Measurements from ENCODE around the gene FMN1. TPM values are rescaled to one million over a fixed set of nuclear protein-coding genes. Genes with fewer than 3 reads are reported as not detected.

Gene FMN1
- total and polyA plus RNA-seq, 10 donors, result 0.43 to 42.1 (median 8.6) TPM

DNA sequence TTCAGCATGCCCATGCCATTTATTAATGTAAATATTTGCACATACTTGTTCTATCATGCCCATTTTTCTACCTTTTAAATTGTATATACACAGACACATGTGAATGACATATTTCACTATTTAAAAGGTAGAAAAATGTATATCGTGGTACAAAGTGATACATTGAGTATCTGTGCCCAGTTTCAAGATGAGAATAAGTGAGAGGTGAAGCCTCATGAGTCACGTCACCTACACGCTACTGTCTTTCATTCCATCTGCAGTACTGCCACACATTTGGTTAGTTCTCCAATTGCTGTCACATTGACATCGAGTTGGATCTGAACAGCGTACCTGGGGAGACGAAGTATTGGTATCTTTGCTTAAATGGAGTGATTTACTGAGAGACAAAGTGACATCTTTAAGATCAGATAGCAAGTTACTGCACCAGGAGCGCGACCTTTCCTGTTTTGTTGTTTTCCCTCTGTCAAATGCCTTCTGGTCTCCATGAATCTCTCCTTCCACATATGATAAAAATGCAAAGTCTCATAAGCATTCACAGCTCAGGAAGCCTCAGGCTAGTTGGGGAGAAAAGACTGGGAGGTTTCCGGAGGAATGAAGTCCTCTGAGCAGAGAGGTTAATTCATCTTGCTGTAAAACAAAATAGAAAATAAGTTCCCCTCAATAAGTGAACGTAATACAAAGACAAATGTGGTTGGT is 464.7 kb downstream of the FMN1 start:
- no peak overlapping the region for H3K4me3 ChIP-seq
- intact Hi-C loops (cut with DNase I; ENCODE audit: low total_unique reads), result no loop called here
- no peaks in the 10 kb centered on the region for H3K4me1 ChIP-seq
- WGBS, 5 donors, result 79 to 88% (median 84%) methylated on average over 10 of the region's 10 CpGs
- H3K27me3 ChIP-seq (replicated peaks in 1 of 7), result peaks cover 0 to 16% (median 11%) of the 10 kb centered on the region in 7 donors
- H3K36me3 ChIP-seq, result no peaks in the 10 kb centered on the region
- H3K27ac ChIP-seq, result no peak overlapping the region
- TF ChIP-seq POLR2AphosphoS5 (IDR thresholded peaks at IDR 0.05) (no peak), POLR2A (IDR thresholded peaks at IDR 0.05) (no peak)
- TF ChIP-seq, protein P1, sequence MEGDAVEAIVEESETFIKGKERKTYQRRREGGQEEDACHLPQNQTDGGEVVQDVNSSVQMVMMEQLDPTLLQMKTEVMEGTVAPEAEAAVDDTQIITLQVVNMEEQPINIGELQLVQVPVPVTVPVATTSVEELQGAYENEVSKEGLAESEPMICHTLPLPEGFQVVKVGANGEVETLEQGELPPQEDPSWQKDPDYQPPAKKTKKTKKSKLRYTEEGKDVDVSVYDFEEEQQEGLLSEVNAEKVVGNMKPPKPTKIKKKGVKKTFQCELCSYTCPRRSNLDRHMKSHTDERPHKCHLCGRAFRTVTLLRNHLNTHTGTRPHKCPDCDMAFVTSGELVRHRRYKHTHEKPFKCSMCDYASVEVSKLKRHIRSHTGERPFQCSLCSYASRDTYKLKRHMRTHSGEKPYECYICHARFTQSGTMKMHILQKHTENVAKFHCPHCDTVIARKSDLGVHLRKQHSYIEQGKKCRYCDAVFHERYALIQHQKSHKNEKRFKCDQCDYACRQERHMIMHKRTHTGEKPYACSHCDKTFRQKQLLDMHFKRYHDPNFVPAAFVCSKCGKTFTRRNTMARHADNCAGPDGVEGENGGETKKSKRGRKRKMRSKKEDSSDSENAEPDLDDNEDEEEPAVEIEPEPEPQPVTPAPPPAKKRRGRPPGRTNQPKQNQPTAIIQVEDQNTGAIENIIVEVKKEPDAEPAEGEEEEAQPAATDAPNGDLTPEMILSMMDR (IDR thresholded peaks at IDR 0.05 in 8 of 11, conservative IDR thresholded peaks at IDR 0.05 in 3 of 11), result no peak
- no peak for DNase-seq
- peaks cover 0 to 8% (median 6%) of the 10 kb centered on the region in 8 donors for H3K9me3 ChIP-seq

DNA sequence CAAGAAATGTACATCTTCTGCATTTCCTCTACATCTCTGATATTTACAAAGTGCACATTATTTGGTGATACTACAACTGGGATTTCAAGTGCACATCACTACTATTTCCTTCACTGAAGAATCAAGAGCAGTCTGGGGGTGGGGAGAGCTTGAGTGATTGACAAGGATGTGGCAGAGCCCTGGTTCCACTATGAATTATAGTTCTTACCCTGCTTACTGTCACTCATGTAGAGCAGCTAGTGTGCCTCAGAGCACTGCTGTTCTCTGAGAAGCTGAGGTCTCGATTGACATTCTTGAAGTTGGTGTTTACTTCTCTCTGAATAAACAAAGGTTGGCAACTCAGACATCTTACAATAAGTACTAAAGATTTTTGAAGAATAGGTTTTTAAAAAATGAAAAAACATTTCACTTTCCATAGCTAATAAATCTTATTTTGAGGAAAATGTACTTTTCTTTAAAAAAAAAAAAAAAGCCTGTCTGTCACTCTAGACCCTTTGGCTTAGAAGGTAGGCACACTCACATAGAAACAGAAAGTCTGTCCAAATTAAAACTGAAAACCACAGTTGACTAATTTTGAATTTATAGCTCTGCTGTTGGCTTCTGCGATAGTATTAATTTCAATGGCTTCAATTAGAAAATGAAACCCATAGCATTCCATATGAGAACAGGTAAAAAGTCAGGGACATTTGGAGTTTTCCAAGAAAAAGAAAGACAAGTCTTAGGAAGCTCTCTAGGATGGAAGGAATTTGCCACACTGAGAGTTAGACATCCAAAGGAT is 471.2 kb downstream of the FMN1 start:
- 42 to 57% (median 52%) methylated on average over 2 of the region's 2 CpGs for WGBS, 5 donors
- intact Hi-C loops (cut with DNase I; ENCODE audit: low total_unique reads), result no loop called here
- TF ChIP-seq POLR2AphosphoS5 (IDR thresholded peaks at IDR 0.05), result no peak
- TF ChIP-seq, protein P1 (IDR thresholded peaks at IDR 0.05 in 8 of 11, conservative IDR thresholded peaks at IDR 0.05 in 3 of 11), result no peak
- TF ChIP-seq POLR2A (IDR thresholded peaks at IDR 0.05), result no peak
- Histone ChIP-seq H3K27ac (no peak overlapping the region), H3K36me3 (no peaks in the 10 kb centered on the region), H3K4me3 (no peak overlapping the region), H3K9me3 (peaks cover 0 to 6% (median 4%) of the 10 kb centered on the region in 8 donors), H3K4me1 (peaks cover 7 to 12% (median 11%) of the 10 kb centered on the region in 6 donors), H3K27me3 (replicated peaks in 1 of 7) (peaks cover 7 to 32% (median 19%) of the 10 kb centered on the region in 7 donors)
- no peak for DNase-seq

DNA sequence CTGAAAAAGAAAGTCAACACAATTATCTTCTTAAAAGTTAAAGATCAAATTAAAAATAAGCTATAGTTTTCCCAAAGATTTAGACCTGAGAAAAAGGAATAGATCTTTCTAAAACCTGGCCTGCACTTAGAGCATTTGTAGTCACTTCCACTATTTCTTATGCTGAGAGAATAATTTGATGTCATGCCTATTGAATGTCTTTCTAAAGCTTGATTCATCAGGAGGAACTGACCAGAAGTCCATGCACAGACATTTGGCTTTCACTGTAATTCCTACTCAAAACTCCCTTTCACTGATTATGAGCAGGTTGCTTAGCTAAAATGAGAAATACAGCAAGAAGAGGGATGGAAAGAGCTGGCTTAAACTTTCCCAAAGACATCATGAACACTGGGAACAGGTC is 472.4 kb downstream of the FMN1 start:
- intact Hi-C loops (cut with DNase I; ENCODE audit: low total_unique reads), result no loop called here
- no peaks in the 10 kb centered on the region for H3K9me3 ChIP-seq
- H3K36me3 ChIP-seq, result no peaks in the 10 kb centered on the region
- H3K27me3 ChIP-seq (replicated peaks in 1 of 7), result peaks cover 8 to 44% (median 32%) of the 10 kb centered on the region in 7 donors
- peaks cover 17 to 24% (median 23%) of the 10 kb centered on the region in 6 donors for H3K4me1 ChIP-seq
- no peak overlapping the region for H3K4me3 ChIP-seq
- TF ChIP-seq POLR2A (IDR thresholded peaks at IDR 0.05), result no peak
- TF ChIP-seq POLR2AphosphoS5 (IDR thresholded peaks at IDR 0.05), result no peak
- TF ChIP-seq, protein P1 (IDR thresholded peaks at IDR 0.05 in 8 of 11, conservative IDR thresholded peaks at IDR 0.05 in 3 of 11), result no peak
- no peak overlapping the region for H3K27ac ChIP-seq
- no peak for DNase-seq

DNA sequence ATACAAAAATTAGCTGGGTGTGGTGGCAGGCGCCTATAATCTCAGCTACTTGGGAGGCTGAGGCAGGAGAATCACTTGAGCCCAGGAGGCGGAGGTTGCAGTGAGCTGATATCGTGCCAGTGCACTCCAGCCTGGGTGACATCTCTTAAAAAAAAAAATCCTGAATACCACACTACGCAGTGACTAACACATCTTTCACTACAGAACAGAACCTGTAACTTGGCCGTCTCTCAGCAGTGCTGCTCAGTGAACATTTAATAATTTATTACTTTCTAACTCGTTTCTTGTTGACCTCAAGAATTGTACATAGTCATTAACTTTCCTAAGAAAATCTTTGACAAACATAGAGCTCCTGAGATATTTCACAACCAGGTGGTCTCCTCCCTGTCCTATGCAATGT is 472.9 kb downstream of the FMN1 start:
- H3K9me3 ChIP-seq, result no peaks in the 10 kb centered on the region
- intact Hi-C loops (cut with DNase I; ENCODE audit: low total_unique reads), result no loop called here
- no peak for DNase-seq
- H3K4me3 ChIP-seq, result no peak overlapping the region
- no peak for TF ChIP-seq POLR2A (IDR thresholded peaks at IDR 0.05)
- TF ChIP-seq POLR2AphosphoS5 (IDR thresholded peaks at IDR 0.05), result no peak
- TF ChIP-seq, protein P1 (IDR thresholded peaks at IDR 0.05 in 8 of 11, conservative IDR thresholded peaks at IDR 0.05 in 3 of 11), result no peak
- 82 to 90% (median 86%) methylated on average over 6 of the region's 6 CpGs for WGBS, 5 donors
- H3K4me1 ChIP-seq, result peaks cover 19 to 30% (median 28%) of the 10 kb centered on the region in 6 donors
- H3K27ac ChIP-seq, result no peak overlapping the region
- H3K27me3 ChIP-seq (replicated peaks in 1 of 7), result peaks cover 8 to 49% (median 37%) of the 10 kb centered on the region in 7 donors
- no peaks in the 10 kb centered on the region for H3K36me3 ChIP-seq
